GM19351 (cell line): ENCODE measurements around the gene RNF113B.

ENCODE experiments used
- ATAC-seq: cut with Tn5 transposase; IDR thresholded peaks from one replicate; pipeline ENCODE4 v1.9.1; 2021; ENCODE audit warnings: mild to moderate bottlenecking, moderate library complexity; ENCODE audit not compliant: unreplicated experiment

Gene RNF113B

GRCh38 chr13:98175043-98175442 is 2.0 kb downstream of the RNF113B start:
- ATAC-seq = no peak

- no peak for ATAC-seq
Measured at GRCh38 chr13:98174307-98174706, 2.8 kb downstream of the RNF113B start.

GRCh38 chr13:98173431-98174152 is 3.5 kb downstream of the RNF113B start:
- ATAC-seq = no peak

GRCh38 chr13:98172590-98173422 is 4.3 kb downstream of the RNF113B start:
- no peak for ATAC-seq

- no peak for ATAC-seq
Measured at GRCh38 chr13:98171900-98172589, 5.0 kb downstream of the RNF113B start.

- ATAC-seq = no peak
Measured at GRCh38 chr13:98169331-98169730, 7.7 kb downstream of the RNF113B start.

GRCh38 chr13:98162935-98163334 is 14.1 kb downstream of the RNF113B start:
- no peak for ATAC-seq

GRCh38 chr13:98158172-98158899 is 18.7 kb downstream of the RNF113B start:
- ATAC-seq = no peak

GRCh38 chr13:98157609-98158008 is 19.5 kb downstream of the RNF113B start:
- ATAC-seq = no peak

- ATAC-seq = no peak
Measured at GRCh38 chr13:98157188-98157587, 19.9 kb downstream of the RNF113B start.

- ATAC-seq = no peak
Measured at GRCh38 chr13:98156259-98156658, 20.8 kb downstream of the RNF113B start.

GRCh38 chr13:98155475-98156109 is 21.5 kb downstream of the RNF113B start:
- no peak for ATAC-seq

- no peak for ATAC-seq
Measured at GRCh38 chr13:98150832-98151479, 26.1 kb downstream of the RNF113B start.

- no peak for ATAC-seq
Measured at GRCh38 chr13:98147521-98147920, 29.5 kb downstream of the RNF113B start.

GRCh38 chr13:98144801-98145350 is 32.2 kb downstream of the RNF113B start:
- no peak for ATAC-seq

- ATAC-seq = no peak
Measured at GRCh38 chr13:98144027-98144741, 32.9 kb downstream of the RNF113B start.

GRCh38 chr13:98143601-98144026 is 33.5 kb downstream of the RNF113B start:
- peak; percentile 18 for ATAC-seq

- peak; percentile 22 for ATAC-seq
Measured at GRCh38 chr13:98143157-98143553, 33.9 kb downstream of the RNF113B start.
